Gastroesophageal sphincter (tissue), 4 donors: ENCODE measurements around the gene TBC1D14. TPM values are rescaled to one million over a fixed set of nuclear protein-coding genes. Genes with fewer than 3 reads are reported as not detected.

Experiments
- ATAC-seq: fragments of 150-250 bp; one replicate; pipeline ENCODE4 v1.9.1; 2016; ENCODE audit warnings: mild to moderate bottlenecking, moderate library complexity
- H3K27ac ChIP-seq, 4 donors: fragments of 200-600 bp; sonication (generic) in 3 of 4; 1 replicate in 3 of 4; 2 replicates in 1 of 4; pipeline ENCODE4 v1.5.1; 2016 to 2019
- H3K27me3 ChIP-seq: fragments of 200-600 bp; sonication (generic); one replicate; pipeline ENCODE4 v1.5.1; 2019
- H3K36me3 ChIP-seq, 2 donors: fragments of 200-600 bp; sonication (generic); one replicate each; pipeline ENCODE4 v1.5.1; 2019; ENCODE audit warnings: control low read depth in 1 of 2
- H3K4me1 ChIP-seq, 3 donors: fragments of 200-600 bp; sonication (generic); 1 replicate in 2 of 3; 2 replicates in 1 of 3; pipeline ENCODE4 v1.5.1; 2016 to 2019; ENCODE audit warnings: control low read depth in 2 of 3
- H3K4me3 ChIP-seq, 2 donors: fragments of 200-600 bp; sonication (generic); one replicate each; pipeline ENCODE4 v1.5.1; 2019; ENCODE audit warnings: mild to moderate bottlenecking in 1 of 2, moderate library complexity in 1 of 2
- H3K9me3 ChIP-seq, 3 donors: fragments of 200-600 bp; sonication (generic); one replicate each; pipeline ENCODE4 v1.5.1; 2017 to 2019; ENCODE audit warnings: control low read depth in 2 of 3
- EP300 ChIP-seq: sonication (generic); formaldehyde crosslinking; IDR thresholded peaks from one replicate; pipeline ENCODE4 v1.6.1; 2017; ENCODE audit warnings: antibody characterized with exemption, mild to moderate bottlenecking
- POLR2A ChIP-seq, 2 donors: fragments of 450-650 bp; IDR thresholded peaks; one replicate each; pipeline ENCODE4 v1.6.1; 2017; ENCODE audit warnings: antibody characterized with exemption in 2 of 2, mild to moderate bottlenecking in 2 of 2, moderate library complexity in 1 of 2
- POLR2AphosphoS5 ChIP-seq: sonication (generic); formaldehyde crosslinking; IDR thresholded peaks from one replicate; pipeline ENCODE4 v1.6.1; 2017; ENCODE audit warnings: antibody characterized with exemption
- WGBS, 2 donors: methylation state at CpG; one replicate each; pipeline ENCODE4 v1.1.5; 2018; ENCODE audit warnings: low coverage in 1 of 2; 5-methylcytosine and 5-hydroxymethylcytosine counted together
- total RNA-seq, 4 donors: library from RNA; depleted of rRNA; stranded (reverse); fragments of >200 nt; gene quantifications; one replicate each; pipeline ENCODE4 v1.1.0, GENCODE V29; 2016
- TF ChIP-seq, protein P1 (sequence below), 4 experiments: fragments of 200-600 bp in 2 of 4; fragments of 450-650 bp in 2 of 4; sonication (generic) in 1 of 4; IDR thresholded peaks; one replicate each; pipeline ENCODE4 v1.5.1; 2017 to 2019; ENCODE audit warnings: antibody characterized with exemption in 4 of 4, mild to moderate bottlenecking in 2 of 4, moderate library complexity in 2 of 4

The TBC1D14 gene
- total RNA-seq, 4 donors from 2014 or later, result 42.5 to 54.2 (median 45.0) TPM

DNA sequence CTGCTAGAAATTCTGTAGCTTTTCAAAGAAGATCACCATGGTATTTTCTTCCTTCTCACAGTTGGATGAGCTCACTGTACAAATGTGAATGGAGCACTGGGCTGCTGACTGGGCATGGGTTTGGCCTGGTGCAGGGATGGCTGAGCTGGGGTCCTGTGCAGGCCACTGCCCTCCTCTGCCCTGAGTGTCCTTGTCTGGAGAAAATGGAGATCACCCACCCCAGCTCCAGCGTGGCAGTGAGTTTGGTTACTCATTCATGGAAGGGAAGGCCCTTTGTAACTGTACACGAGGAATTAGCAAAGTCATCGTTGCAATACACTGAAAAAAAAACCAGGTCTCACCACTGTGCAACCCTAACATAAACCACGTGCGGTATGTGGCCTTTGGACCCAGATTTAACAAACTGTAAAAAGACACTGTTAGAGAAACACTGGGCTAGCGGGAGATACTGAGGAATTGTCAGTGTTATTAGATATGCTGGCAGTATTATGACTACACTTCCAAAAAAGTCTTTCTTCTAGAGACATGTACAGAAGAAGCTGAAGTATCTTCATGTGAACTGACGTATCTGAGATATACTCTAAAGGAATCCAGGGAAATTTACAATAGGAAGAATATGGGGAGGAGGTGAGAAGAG lies 16.1 kb upstream of the TBC1D14 start:
- Histone ChIP-seq H3K4me1 (peaks cover 0 to 14% (median 0%) of the 10 kb centered on the region in 3 donors), H3K27me3 (no peaks in the 10 kb centered on the region), H3K4me3 (no peak overlapping the region), H3K9me3 (no peaks in the 10 kb centered on the region), H3K27ac (no peak overlapping the region), H3K36me3 (no peaks in the 10 kb centered on the region)
- WGBS, 2 donors, result 77 to 80% methylated on average over 2 to 5 of the region's 7 CpGs
- ATAC-seq, result no peak
- TF ChIP-seq POLR2AphosphoS5 (no peak), EP300 (no peak), POLR2A (IDR thresholded peaks at IDR 0.05) (no peak)
- TF ChIP-seq, protein P1, sequence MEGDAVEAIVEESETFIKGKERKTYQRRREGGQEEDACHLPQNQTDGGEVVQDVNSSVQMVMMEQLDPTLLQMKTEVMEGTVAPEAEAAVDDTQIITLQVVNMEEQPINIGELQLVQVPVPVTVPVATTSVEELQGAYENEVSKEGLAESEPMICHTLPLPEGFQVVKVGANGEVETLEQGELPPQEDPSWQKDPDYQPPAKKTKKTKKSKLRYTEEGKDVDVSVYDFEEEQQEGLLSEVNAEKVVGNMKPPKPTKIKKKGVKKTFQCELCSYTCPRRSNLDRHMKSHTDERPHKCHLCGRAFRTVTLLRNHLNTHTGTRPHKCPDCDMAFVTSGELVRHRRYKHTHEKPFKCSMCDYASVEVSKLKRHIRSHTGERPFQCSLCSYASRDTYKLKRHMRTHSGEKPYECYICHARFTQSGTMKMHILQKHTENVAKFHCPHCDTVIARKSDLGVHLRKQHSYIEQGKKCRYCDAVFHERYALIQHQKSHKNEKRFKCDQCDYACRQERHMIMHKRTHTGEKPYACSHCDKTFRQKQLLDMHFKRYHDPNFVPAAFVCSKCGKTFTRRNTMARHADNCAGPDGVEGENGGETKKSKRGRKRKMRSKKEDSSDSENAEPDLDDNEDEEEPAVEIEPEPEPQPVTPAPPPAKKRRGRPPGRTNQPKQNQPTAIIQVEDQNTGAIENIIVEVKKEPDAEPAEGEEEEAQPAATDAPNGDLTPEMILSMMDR (IDR thresholded peaks at IDR 0.05), result no peak

DNA sequence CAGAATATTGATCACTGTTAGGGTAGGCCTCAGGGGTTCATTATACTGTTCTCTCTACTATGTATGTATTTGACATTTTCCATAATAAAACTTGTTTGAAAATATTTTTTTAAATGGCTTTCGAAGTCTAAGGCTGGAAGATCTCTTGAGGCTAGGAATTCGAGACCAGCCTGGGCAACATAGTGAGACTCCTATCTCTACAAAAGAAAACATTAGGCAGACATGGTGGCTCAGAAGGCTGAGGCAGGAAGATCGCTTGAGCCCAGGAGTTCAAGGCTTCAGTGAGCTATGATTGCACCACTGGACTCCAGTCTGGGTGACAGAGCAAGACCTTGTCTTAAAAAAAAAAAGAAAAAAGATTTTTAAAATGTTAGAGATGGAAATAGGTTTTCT lies 15.5 kb upstream of the TBC1D14 start:
- ATAC-seq, result no peak
- Histone ChIP-seq H3K9me3 (no peaks in the 10 kb centered on the region), H3K36me3 (no peaks in the 10 kb centered on the region), H3K27me3 (no peaks in the 10 kb centered on the region), H3K27ac (no peak overlapping the region), H3K4me3 (no peak overlapping the region), H3K4me1 (peaks cover 0 to 14% (median 0%) of the 10 kb centered on the region in 3 donors)
- 93 to 100% methylated on average over 1 to 2 of the region's 3 CpGs for WGBS, 2 donors
- no peak for TF ChIP-seq POLR2AphosphoS5
- no peak for TF ChIP-seq POLR2A (IDR thresholded peaks at IDR 0.05)
- TF ChIP-seq, protein P1 (IDR thresholded peaks at IDR 0.05), result no peak
- no peak for TF ChIP-seq EP300

DNA sequence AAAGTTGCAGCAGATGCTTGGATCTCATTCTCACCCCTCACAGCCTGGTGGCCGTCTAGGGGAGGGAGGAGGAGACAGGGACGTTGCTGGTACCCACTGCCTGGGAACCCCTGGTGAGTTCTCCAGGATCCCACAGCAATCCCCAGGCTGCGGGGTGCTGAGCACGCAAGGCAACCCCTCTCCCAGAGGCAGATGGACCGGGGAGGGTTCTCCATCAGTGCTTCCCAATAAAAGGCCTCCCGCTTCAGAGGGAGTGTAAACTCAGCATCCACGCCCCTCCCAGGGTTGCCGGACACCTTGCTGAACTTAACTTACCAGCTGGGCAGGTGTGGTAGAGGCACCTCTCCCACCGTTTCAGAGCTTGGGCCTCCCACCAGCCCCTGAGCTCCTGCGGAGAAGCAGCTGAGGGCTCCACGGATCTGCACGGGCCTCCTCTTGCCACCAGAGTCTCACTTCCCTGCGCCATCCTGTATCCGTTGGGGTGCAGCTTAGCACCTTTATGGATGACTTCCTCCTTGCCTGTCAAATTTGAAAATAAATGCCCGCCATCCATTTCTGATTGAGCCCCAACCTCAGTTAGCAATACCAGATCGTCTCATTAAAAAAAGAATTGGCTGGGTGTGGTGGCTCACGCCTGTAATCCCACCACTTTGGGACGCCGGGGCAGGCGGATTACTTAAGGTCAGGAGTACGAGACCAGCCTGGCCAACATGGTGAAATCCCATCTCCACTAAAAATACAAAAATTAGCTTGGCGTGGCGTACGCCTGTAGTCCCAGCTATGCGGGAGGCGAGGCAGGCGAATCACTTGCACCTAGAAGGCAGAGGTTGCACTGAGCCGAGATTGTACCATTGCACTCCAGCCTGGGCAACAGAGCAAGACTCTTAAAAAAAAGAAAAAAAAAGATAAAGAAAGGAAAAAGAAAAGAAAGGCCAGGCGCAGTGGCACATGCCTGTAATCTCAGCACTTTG lies 14.8 kb upstream of the TBC1D14 start:
- no peak for ATAC-seq
- TF ChIP-seq POLR2A (IDR thresholded peaks at IDR 0.05), result no peak
- no peak for TF ChIP-seq POLR2AphosphoS5
- TF ChIP-seq EP300, result no peak
- TF ChIP-seq, protein P1 (IDR thresholded peaks at IDR 0.05), result no peak
- H3K4me1 ChIP-seq, result peaks cover 0 to 14% (median 0%) of the 10 kb centered on the region in 3 donors

DNA sequence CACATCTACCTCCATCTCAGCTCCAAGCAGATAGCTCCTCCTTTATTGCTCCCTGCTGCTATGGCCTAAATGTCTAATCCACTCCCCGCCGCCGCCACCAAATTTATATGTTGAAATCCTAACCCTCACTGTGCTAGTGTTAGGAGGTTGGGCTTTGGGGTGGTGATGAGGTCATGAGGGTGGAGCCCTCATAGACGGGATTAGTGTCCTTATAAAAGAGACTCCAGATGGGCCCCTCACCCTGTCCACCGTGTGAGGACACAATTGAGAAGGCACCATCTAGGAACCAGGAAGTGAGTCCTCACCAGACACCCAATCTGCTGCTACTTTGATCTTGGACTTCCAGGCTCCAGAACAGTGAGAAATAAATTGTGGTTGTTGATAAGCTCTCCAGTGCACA lies 13.6 kb upstream of the TBC1D14 start:
- TF ChIP-seq EP300, result no peak
- no peak for TF ChIP-seq POLR2AphosphoS5
- TF ChIP-seq, protein P1 (IDR thresholded peaks at IDR 0.05), result no peak
- TF ChIP-seq POLR2A (IDR thresholded peaks at IDR 0.05), result no peak
- Histone ChIP-seq H3K27me3 (no peaks in the 10 kb centered on the region), H3K9me3 (no peaks in the 10 kb centered on the region), H3K4me3 (no peak overlapping the region), H3K36me3 (no peaks in the 10 kb centered on the region), H3K4me1 (peaks cover 0 to 14% (median 0%) of the 10 kb centered on the region in 3 donors), H3K27ac (no peak overlapping the region)
- ATAC-seq, result no peak
- no CpG with 5 or more reads among the region's 5 CpGs for WGBS, 2 donors

More for the DNA sequence above, 14.8 kb upstream of the TBC1D14 start:
- H3K4me3 ChIP-seq, result no peak overlapping the region
- no peaks in the 10 kb centered on the region for H3K9me3 ChIP-seq
- no peaks in the 10 kb centered on the region for H3K27me3 ChIP-seq
- WGBS, 2 donors, result 89 to 98% methylated on average over 4 to 5 of the region's 29 CpGs
- no peak overlapping the region for H3K27ac ChIP-seq
- H3K36me3 ChIP-seq, result no peaks in the 10 kb centered on the region
